DMS53 treated with DMSO at 0.1 percent for 48 hours (cell line): Measurements from ENCODE around the gene HOXD11.

Experiments
- DNase-seq: peaks from one replicate; lab custom pipeline; 2025; ENCODE audit not compliant: unreplicated experiment; lab: John Stamatoyannopoulos, UW

Gene HOXD11

GRCh38 chr2:176081376-176081836 is 25.7 kb upstream of the HOXD11 start:
- DNase-seq, result no peak

GRCh38 chr2:176081837-176082524 is 25.1 kb upstream of the HOXD11 start:
- DNase-seq, result no peak

- DNase-seq, result no peak
Measured at GRCh38 chr2:176082525-176082823, 24.6 kb upstream of the HOXD11 start.

DNA sequence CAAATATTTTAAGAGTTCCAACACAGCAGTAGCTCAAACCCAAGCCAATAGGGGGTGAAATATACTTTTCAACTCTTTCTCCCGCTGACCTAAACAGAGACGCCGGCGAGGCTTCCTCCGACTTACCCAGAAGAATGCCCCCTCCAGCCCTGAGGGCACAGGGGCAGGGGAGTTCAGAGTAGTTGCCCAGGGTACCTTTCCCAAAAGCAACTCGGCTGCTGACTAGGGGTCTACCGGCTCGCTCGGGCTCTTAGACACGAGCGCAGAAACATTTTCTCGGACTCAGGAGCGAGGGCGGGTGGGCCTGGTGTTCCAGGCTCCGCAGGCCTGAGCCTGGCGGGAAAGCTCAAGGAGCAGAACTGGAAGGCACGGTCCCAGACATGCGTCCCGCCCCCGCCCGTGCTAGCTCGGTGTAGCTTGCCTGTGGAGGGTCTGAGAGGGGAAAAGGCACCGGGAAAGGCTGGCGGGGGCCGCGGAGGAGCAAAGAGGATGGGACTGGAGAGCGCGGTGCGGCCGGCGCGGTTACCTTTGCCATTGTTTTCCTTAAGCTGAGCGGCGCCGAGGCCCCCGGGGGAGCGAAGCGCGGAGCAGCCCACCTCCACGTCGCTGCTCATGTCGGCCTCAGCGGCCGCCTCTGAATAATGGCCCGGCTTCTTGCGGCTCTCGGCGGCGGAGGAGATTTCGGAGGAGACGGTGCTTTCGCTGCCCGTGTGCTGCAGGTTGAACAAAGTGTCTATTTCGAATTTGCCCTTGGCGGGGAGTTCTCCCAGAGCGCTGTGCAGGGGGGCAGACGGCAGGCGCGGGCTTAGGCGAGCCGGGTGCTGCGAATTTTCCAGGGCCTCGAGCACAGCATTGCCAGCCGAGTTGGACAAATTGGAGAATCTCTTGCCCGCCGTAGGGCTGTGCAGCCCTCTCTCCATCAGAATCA is 24.0 kb upstream of the HOXD11 start:
- no peak for DNase-seq

- no peak for DNase-seq
Measured at GRCh38 chr2:176083796-176084261, 23.3 kb upstream of the HOXD11 start, which contains the start of gene EVX2. EVX2 (minus strand) TSS chr2:176083962; CDS start chr2:176083776, 186 bp downstream.

- no peak for DNase-seq
Measured at GRCh38 chr2:176084611-176085119, 22.4 kb upstream of the HOXD11 start.

GRCh38 chr2:176085120-176085788 is 21.8 kb upstream of the HOXD11 start:
- DNase-seq, result no peak

- peak; percentile 47 for DNase-seq
Measured at GRCh38 chr2:176085861-176086771, 21.0 kb upstream of the HOXD11 start.

- no peak for DNase-seq
Measured at GRCh38 chr2:176087330-176088047, 19.6 kb upstream of the HOXD11 start.

- DNase-seq, result peak; percentile 51
Measured at GRCh38 chr2:176088048-176088936, 18.8 kb upstream of the HOXD11 start.

GRCh38 chr2:176088937-176089842 is 17.9 kb upstream of the HOXD11 start:
- no peak for DNase-seq

DNA sequence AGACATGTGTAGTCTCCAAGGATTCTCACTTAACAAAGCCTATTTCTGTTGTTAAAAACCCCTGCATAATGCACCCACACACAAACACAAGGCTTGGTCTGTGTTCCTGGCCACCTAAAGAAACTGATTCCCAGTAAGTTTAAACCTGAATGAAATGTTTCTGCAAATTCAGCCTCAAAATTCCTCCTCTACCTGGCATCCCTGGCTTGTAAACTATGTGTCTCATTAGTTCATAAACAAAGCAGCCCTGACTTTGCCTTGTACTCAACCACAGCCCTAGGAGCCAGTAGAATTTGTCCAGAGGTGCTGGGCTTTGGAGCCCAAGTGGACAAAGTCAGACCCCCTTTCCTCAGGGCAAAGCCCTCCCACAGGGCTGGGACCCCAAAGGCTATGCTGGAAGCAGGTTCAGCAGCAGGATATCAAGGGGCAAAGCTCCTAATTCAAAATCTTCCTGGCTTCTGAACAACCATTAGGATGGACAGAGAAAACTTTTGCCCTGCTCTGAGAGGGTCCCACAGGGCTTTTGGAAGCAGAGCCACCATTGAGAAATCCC is 17.2 kb upstream of the HOXD11 start:
- no peak for DNase-seq

- DNase-seq, result no peak
Measured at GRCh38 chr2:176090862-176091261, 16.2 kb upstream of the HOXD11 start.

- DNase-seq, result no peak
Measured at GRCh38 chr2:176091329-176092258, 15.5 kb upstream of the HOXD11 start.

GRCh38 chr2:176092270-176093144 is 14.6 kb upstream of the HOXD11 start, which contains the start of gene HOXD13:
HOXD13 (plus strand) TSS chr2:176092721; CDS start chr2:176092891, 170 bp downstream.
- peak; percentile 49 for DNase-seq
